ENCODE data around the gene PLCB1. TPM values are rescaled to one million over a fixed set of nuclear protein-coding genes. Genes with fewer than 3 reads are reported as not detected.

PLCB1 gene
- total RNA-seq, 1 experiment from 2014 or later = 5.8 TPM

DNA sequence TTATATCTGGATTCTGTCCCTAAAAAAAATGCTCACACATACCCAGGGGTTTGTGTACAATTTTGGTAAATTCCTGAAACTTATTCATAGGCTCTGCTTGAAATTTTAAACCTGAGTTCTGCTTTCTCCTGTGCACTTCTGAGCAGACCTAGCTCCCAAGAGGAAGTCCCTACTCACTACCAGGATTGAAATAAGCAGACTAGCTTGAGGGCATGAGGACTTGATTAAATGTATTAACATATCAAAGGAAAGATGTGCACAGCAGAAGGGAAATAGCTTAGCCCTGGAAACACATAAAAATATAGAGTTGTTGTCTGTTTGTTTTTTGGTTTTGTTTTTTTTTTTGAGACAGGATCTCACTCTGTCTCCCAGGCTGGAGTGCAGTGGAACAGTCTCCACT lies 785.0 kb downstream of the PLCB1 start:
- no peak for DNase-seq
- no peaks in the 10 kb centered on the region for H3K27me3 ChIP-seq (ENCODE audit: control insufficient read depth, insufficient read depth, low read length)
- H3K4me3 ChIP-seq (ENCODE audit: insufficient read depth, low read depth, low read length) = no peak overlapping the region
- no peaks in the 10 kb centered on the region for H3K36me3 ChIP-seq (replicated peaks; ENCODE audit: control insufficient read depth, insufficient read depth, low read length)

- Histone ChIP-seq H3K27me3 (ENCODE audit: control insufficient read depth, insufficient read depth, low read length) (no peaks in the 10 kb centered on the region), H3K36me3 (replicated peaks; ENCODE audit: control insufficient read depth, insufficient read depth, low read length) (no peaks in the 10 kb centered on the region), H3K4me3 (ENCODE audit: insufficient read depth, low read depth, low read length) (no peak overlapping the region)
- no peak for DNase-seq
These were observed 786.1 kb downstream of the PLCB1 start for GRCh38 chr20:8918145-8918544.

GRCh38 chr20:8924539-8924938 lies 792.5 kb downstream of the PLCB1 start:
- H3K27me3 ChIP-seq (ENCODE audit: control insufficient read depth, insufficient read depth, low read length) = no peaks in the 10 kb centered on the region
- no peak for DNase-seq
- no peak overlapping the region for H3K4me3 ChIP-seq (ENCODE audit: insufficient read depth, low read depth, low read length)
- no peaks in the 10 kb centered on the region for H3K36me3 ChIP-seq (replicated peaks; ENCODE audit: control insufficient read depth, insufficient read depth, low read length)

- no peaks in the 10 kb centered on the region for H3K36me3 ChIP-seq (replicated peaks; ENCODE audit: control insufficient read depth, insufficient read depth, low read length)
- DNase-seq = no peak
- H3K27me3 ChIP-seq (ENCODE audit: control insufficient read depth, insufficient read depth, low read length) = no peaks in the 10 kb centered on the region
- H3K4me3 ChIP-seq (ENCODE audit: insufficient read depth, low read depth, low read length) = no peak overlapping the region
These were observed 798.7 kb downstream of the PLCB1 start for GRCh38 chr20:8930726-8931125.

GRCh38 chr20:8932192-8933165 lies 800.4 kb downstream of the PLCB1 start:
- no peak for DNase-seq
- no peak overlapping the region for H3K4me3 ChIP-seq (ENCODE audit: insufficient read depth, low read depth, low read length)
- H3K36me3 ChIP-seq (replicated peaks; ENCODE audit: control insufficient read depth, insufficient read depth, low read length) = no peaks in the 10 kb centered on the region

GRCh38 chr20:8933381-8933807 lies 801.3 kb downstream of the PLCB1 start:
- no peak for DNase-seq
- no peaks in the 10 kb centered on the region for H3K36me3 ChIP-seq (replicated peaks; ENCODE audit: control insufficient read depth, insufficient read depth, low read length)
- H3K4me3 ChIP-seq (ENCODE audit: insufficient read depth, low read depth, low read length) = no peak overlapping the region
- no peaks in the 10 kb centered on the region for H3K27me3 ChIP-seq (ENCODE audit: control insufficient read depth, insufficient read depth, low read length)

More at GRCh38 chr20:8932192-8933165, 800.4 kb downstream of the PLCB1 start:
- H3K27me3 ChIP-seq (ENCODE audit: control insufficient read depth, insufficient read depth, low read length) = no peaks in the 10 kb centered on the region

DNA sequence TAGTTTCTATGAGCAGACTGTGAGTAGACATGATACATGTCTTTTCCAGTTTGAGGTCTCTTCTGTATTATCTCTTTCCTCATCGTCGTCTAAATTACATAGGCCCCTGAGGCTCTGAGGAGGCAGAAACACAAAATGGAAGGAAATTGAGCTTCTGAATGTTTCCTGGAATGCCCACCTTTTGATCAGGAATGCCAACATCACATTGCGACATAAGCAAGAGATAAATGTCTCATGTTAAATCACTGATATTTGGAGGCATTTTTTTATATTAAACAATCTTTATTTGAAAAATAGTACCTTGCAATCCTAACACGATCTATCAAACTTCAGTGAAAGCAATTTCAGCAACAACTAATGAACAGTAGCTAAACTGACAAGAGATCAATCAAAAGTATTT lies 802.3 kb downstream of the PLCB1 start:
- Histone ChIP-seq H3K36me3 (replicated peaks; ENCODE audit: control insufficient read depth, insufficient read depth, low read length) (no peaks in the 10 kb centered on the region), H3K27me3 (ENCODE audit: control insufficient read depth, insufficient read depth, low read length) (no peaks in the 10 kb centered on the region), H3K4me3 (ENCODE audit: insufficient read depth, low read depth, low read length) (no peak overlapping the region)
- no peak for DNase-seq

Other genes with a start within 250 kb of the PLCB1 start
- not detected in 2 replicates for gene HAO1, start 191.8 kb upstream of the PLCB1 start, total RNA-seq (2014; rRNA removed; shearing (Covaris generic))
- 7.1 and 8.2 TPM in 2 replicates for gene TMX4, start 112.5 kb upstream of the PLCB1 start, total RNA-seq (2014; rRNA removed; shearing (Covaris generic))

Measured in H7 (cell line).